Central memory CD4-positive, alpha-beta T cell (primary cell): ENCODE data around the gene ADAR.

Experiments used
- DNase-seq: peaks from one replicate; pipeline ENCODE4 v3.0.0; 2022

The ADAR gene

GRCh38 chr1:154583773-154584172, 24.2 kb downstream of the ADAR start:
- DNase-seq: no peak

DNA sequence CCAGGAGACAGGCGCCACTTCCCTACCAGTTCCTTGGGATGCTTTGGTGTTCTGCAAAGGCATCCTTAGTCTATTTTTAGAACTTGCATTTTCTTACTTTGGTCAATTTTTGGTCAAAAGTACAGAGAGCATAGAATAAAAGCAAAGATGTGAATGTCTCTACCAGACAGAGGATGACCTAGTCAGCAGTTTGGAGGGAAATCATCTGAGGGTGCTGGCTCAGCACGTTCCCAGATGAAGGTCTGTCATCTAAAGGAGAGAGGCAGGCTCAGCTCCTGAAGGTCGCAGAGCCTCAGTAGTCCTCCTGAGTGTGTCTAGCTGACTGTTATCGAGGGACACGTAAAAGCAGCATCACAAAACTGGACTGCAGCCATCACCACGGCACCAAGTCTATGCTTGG, 25.1 kb downstream of the ADAR start:
- DNase-seq: no peak

- no peak for DNase-seq
Measured at GRCh38 chr1:154581766-154582165, 26.2 kb downstream of the ADAR start.

- DNase-seq: no peak
Measured at GRCh38 chr1:154579374-154579773, 28.6 kb downstream of the ADAR start.

DNA sequence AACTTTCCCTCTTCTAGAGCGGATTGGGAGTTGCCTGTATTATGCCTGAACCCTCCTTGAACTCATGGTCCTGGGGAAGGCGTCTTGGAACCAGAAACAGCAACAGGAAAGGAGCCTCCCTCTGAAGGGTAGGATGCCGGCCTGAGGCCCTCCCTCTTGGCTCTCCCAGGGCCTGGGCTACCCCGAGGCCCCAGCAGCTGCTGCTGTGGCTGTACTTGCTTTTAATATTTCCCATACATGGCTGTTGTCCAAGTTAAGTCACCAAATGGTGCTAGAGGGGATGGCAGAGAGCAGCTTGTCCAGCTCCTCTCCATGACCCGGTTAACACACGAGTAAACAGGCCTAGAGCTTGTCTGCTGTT, 29.9 kb downstream of the ADAR start:
- no peak for DNase-seq

DNA sequence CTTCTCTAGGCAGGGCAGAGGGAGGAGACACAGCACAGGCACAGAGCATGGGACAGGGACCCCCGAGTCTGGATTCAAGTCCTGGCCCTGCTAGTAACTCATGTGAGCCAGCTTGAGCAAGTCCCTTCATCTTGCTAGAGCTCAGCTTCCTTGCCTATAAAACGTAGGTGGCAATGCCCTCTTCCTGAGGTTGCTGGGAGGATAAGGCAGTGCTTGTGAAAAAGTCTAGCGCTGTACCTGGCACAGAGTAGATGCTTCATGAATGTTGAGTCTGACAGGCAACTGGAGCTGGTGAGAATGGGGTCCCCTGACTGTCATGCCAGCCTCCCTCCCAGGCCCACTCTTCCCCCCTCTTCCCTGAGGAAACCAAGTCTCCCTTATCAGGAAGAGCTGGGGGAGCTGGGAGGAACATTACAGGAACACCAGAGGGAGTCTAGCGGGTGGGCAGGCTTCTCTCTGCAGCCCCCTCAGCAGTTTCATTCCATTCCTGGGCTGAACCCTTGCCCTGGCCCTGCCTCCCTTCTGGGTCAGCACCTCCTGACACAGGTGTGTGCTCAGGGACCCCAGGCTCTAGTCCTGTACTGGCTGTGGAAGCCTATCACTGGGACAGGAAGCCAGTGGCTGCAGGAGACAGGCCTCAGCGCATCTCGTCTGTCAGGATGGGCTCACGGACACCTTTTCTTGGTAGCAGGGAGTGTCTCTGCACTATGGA, 30.5 kb downstream of the ADAR start:
- DNase-seq: no peak

DNA sequence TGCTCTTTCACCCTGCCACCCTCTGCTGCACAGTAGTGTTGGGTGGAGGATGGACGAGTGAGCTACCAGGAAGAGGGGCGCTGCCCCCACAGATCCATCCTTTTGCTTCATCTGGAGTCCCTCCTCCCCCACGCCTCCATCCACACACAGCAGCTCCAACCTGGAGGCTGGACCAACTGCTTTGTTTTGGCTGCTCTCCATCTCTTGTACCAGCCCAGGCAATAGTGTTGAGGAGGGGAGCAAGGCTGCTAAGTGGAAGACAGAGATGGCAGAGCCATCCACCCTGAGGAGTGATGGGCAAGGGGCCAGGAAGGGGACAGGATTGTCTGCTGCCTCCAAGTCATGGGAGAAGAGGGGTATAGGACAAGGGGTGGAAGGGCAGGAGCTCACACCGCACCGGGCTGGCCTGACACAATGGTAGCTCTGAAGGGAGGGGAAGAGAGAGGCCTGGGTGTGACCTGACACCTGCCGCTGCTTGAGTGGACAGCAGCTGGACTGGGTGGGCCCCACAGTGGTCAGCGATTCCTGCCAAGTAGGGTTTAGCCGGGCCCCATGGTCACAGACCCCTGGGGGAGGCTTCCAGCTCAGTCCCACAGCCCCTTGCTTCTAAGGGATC, 31.9 kb downstream of the ADAR start:
- no peak for DNase-seq

- DNase-seq: no peak
Measured at GRCh38 chr1:154575147-154575927, 32.6 kb downstream of the ADAR start.

GRCh38 chr1:154574716-154575115, 33.3 kb downstream of the ADAR start:
- DNase-seq: no peak

DNA sequence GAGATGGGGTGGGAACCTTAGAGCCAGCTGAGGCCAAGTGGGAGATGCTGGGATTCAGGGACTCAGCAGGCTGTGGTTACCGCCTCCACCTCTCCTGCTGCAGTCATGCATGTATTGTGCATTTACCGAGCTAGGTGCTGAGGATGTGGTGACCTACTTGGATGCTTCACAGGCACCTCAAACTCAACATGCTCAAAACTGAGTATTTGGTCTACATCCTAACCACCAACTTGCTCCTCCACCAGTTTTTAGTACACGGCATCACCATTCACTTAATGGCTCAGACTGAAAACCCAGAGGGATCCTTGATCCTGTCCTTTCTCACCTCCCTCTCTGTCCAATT, 34.8 kb downstream of the ADAR start:
- DNase-seq: no peak

GRCh38 chr1:154572468-154573167, 35.4 kb downstream of the ADAR start:
- DNase-seq: no peak

DNA sequence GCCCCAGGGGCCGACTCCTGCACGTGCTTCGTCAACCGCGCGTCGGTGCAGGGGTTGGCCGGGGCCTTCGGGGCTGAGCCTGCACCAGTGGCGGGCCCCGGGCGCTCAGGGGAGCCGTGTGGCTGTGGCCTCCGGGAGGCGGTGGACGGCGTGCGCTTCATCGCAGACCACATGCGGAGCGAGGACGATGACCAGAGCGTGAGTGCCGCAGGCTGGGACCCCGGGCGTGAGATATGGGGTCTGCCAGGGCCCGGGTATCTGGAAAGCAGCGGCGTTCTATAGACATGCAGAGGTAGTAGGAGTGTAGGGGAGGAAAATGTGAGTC, 36.1 kb downstream of the ADAR start:
- DNase-seq: no peak

DNA sequence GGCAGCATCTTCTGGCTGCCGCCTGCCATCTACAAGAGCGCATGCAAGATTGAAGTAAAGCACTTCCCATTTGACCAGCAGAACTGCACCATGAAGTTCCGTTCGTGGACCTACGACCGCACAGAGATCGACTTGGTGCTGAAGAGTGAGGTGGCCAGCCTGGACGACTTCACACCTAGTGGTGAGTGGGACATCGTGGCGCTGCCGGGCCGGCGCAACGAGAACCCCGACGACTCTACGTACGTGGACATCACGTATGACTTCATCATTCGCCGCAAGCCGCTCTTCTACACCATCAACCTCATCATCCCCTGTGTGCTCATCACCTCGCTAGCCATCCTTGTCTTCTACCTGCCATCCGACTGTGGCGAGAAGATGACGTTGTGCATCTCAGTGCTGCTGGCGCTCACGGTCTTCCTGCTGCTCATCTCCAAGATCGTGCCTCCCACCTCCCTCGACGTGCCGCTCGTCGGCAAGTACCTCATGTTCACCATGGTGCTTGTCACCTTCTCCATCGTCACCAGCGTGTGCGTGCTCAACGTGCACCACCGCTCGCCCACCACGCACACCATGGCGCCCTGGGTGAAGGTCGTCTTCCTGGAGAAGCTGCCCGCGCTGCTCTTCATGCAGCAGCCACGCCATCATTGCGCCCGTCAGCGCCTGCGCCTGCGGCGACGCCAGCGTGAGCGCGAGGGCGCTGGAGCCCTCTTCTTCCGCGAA, 36.6 kb downstream of the ADAR start:
- no peak for DNase-seq

DNA sequence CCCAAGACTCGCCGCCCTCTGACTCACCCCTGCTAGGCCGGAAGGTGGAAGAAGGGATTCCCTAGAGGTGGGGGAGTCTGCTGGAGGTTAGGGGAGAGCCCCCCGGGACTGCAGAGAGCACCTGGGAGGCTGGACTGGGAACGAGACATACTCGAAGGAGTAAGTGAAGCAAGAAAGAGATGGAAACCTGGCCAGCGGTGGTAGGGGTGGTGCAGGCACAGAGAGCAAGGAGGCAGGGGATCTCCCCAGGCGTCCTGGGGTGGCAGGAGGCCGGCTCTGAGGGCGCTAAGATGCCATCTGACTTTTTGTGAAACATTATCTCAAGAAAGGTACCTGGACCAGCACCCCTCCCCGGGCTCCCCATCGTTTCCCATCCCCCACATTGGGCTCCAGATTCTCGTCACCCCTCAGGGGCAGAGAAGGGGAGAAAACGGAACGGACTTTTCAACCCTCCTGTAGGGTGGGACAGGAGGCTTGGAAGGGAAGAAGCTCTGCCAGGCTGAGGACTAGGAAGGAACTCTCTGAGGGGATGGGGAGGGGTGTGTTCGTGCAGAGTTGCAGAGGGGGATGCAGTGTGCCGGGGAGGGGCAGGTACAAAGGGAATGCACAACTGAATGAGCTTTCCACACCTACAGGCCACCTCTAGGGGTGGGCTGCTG, 39.7 kb downstream of the ADAR start:
- no peak for DNase-seq

- DNase-seq: peak; percentile 66
Measured at GRCh38 chr1:154567386-154568156, 40.4 kb downstream of the ADAR start, which contains the start of gene CHRNB2. CHRNB2 (plus strand) TSS chr1:154567778; CDS start chr1:154568045, 267 bp downstream.

GRCh38 chr1:154565876-154566275, 42.1 kb downstream of the ADAR start:
- DNase-seq: no peak

GRCh38 chr1:154559466-154560044, 48.4 kb downstream of the ADAR start:
- DNase-seq: peak; percentile 80

DNA sequence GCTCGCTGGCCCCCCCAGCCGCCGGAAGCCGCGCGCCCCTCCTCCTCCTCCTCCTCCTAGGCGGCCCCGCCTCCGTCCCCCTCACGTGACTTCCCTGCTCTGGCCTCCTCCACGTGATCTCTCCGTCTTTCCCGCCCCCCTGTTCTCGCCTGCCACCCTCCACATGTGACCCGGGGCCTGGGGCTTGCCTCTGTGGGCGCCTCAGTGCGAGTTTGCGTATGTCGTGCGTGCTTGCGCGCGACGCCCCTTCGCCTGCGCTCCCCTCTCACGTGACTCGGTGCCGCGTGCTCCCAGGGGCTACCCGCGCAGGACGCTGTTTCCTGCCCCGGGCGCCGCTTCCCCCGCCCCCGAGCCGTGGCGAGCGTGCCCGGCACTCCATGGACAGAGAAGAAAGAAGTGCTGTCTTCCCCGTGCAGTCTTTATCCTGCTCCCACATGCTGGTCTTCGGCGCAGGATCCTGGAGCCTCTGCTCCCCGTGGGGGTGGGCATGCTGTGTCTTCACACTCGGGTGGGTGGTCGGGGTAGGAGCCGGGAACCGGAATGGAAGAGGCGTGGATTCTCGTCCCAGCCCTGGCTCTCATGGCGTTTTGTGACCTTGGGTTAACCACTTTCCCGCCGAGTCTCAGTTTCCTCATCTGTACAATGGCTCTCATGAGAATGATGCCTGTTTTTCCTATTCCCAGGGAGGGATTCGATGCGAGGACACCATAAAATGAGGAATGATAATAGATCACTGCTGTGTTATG, 49.1 kb downstream of the ADAR start:
- peak; percentile 100 for DNase-seq

- peak; percentile 6 for DNase-seq
Measured at GRCh38 chr1:154557939-154558719, 49.9 kb downstream of the ADAR start, which contains the start of gene UBE2Q1. UBE2Q1 (minus strand) TSS chr1:154558662; CDS start chr1:154558553, 109 bp downstream.
